K562 (cell line): ENCODE data around the gene CFAP54. TPM values are rescaled to one million over a fixed set of nuclear protein-coding genes. Genes with fewer than 3 reads are reported as not detected.

Experiments
- ARNT ChIP-seq, 2 experiments: fragments of 450-650 bp; IDR thresholded peaks; 2 replicates each; pipeline ENCODE4 v1.6.1; 2016; ENCODE audit warnings: mild to moderate bottlenecking in 1 of 2
- DMBX1 ChIP-seq: fragments of 250-450 bp; sonication (Bioruptor Pico); IDR thresholded peaks from 2 replicates; pipeline ENCODE4 v1.8.0; 2022; ENCODE audit warnings: inconsistent platforms, mild to moderate bottlenecking, moderate library complexity, borderline replicate concordance
- EZH2 ChIP-seq: IDR thresholded peaks from 2 replicates; pipeline ENCODE4 v1.6.1; 2012; ENCODE audit warnings: low read depth, mild to moderate bottlenecking, inconsistent platforms, low read length, borderline replicate concordance
- HBP1 ChIP-seq: fragments of 450-650 bp; formaldehyde crosslinking; IDR thresholded peaks from 2 replicates; pipeline ENCODE4 v1.4.0; 2022; ENCODE audit warnings: missing genetic modification characterization
- MIER1 ChIP-seq: fragments of 450-650 bp; IDR thresholded peaks from 2 replicates; pipeline ENCODE4 v1.6.1; 2016; ENCODE audit warnings: antibody characterized with exemption, mild to moderate bottlenecking, low read depth
- RBM25 ChIP-seq: fragments of 200-400 bp; formaldehyde crosslinking; IDR thresholded peaks from 2 replicates; pipeline ENCODE4 v1.6.1; 2018; ENCODE audit warnings: low read length, low read depth, moderate library complexity; ENCODE audit not compliant: severe bottlenecking
- THRAP3 ChIP-seq: fragments of 450-650 bp; IDR thresholded peaks from 2 replicates; pipeline ENCODE4 v1.6.1; 2016; ENCODE audit warnings: mild to moderate bottlenecking, inconsistent platforms, borderline replicate concordance
- TOE1 ChIP-seq, 2 experiments: fragments of 450-650 bp in 1 of 2; sonication (generic) in 1 of 2; formaldehyde crosslinking in 1 of 2; IDR thresholded peaks; 2 replicates each; pipeline versions ENCODE4 v1.7.1 to v1.8.0; 2016 to 2022; ENCODE audit warnings: borderline replicate concordance in 2 of 2, mild to moderate bottlenecking in 2 of 2, antibody characterized with exemption in 1 of 2, inconsistent platforms in 1 of 2, low read depth in 1 of 2, missing genetic modification reagents in 1 of 2, moderate library complexity in 1 of 2
- ZBTB26 ChIP-seq: fragments of 450-650 bp; formaldehyde crosslinking; IDR thresholded peaks from 2 replicates; pipeline ENCODE4 v1.4.0; 2022; ENCODE audit warnings: missing genetic modification characterization
- ZNF449 ChIP-seq: fragments of 250-450 bp; sonication (Bioruptor Pico); IDR thresholded peaks from 2 replicates; pipeline ENCODE4 v1.8.0; 2022; ENCODE audit warnings: moderate library complexity, mild to moderate bottlenecking, inconsistent platforms
- polyA plus RNA-seq, 8 experiments: library from polyadenylated mRNA; depleted of rRNA in 4 of 8; stranded (reverse) in 5 of 8; unstranded in 3 of 8; fragments of >200 nt; fragmentation: Nextera tagmentation in 2 of 8; fragmentation: Illumina TruSeq in 1 of 8; extraction: Ambion mirVana in 2 of 8; extraction: Trizol in 1 of 8; gene quantifications; 2 replicates each; pipeline versions ENCODE4 v1.2.1 to v1.2.3, GENCODE V29; 2011 to 2014; ENCODE audit warnings: inconsistent platforms in 1 of 8, missing spikeins in 1 of 8
- total RNA-seq, 7 experiments: library from RNA; depleted of rRNA in 6 of 7; stranded (reverse); fragments of >200 nt in 6 of 7; fragmentation: Illumina TruSeq in 2 of 7; extraction: Trizol in 2 of 7; gene quantifications; 2 replicates each; pipeline versions ENCODE4 v1.2.1 to v1.2.3, GENCODE V29; 2011 to 2021; ENCODE audit warnings: low replicate concordance in 1 of 7
- TF ChIP-seq, protein P1 (sequence below), 2 experiments: fragments of 450-650 bp; IDR thresholded peaks; 2 replicates each; pipeline ENCODE4 v1.6.1; 2016; ENCODE audit warnings: mild to moderate bottlenecking in 2 of 2, borderline replicate concordance in 1 of 2, low read depth in 1 of 2, moderate library complexity in 1 of 2

CFAP54 gene
- total and polyA plus RNA-seq, 9 of the 15 experiments (the other 6 are each of a cell fraction or from before 2014, with no cell fraction given): 0.03 to 0.23 (median 0.10) TPM; not detected in 3

GRCh38 chr12:96502949-96503532 is 13.7 kb downstream of the CFAP54 start (continued):
- TF ChIP-seq, protein P1, sequence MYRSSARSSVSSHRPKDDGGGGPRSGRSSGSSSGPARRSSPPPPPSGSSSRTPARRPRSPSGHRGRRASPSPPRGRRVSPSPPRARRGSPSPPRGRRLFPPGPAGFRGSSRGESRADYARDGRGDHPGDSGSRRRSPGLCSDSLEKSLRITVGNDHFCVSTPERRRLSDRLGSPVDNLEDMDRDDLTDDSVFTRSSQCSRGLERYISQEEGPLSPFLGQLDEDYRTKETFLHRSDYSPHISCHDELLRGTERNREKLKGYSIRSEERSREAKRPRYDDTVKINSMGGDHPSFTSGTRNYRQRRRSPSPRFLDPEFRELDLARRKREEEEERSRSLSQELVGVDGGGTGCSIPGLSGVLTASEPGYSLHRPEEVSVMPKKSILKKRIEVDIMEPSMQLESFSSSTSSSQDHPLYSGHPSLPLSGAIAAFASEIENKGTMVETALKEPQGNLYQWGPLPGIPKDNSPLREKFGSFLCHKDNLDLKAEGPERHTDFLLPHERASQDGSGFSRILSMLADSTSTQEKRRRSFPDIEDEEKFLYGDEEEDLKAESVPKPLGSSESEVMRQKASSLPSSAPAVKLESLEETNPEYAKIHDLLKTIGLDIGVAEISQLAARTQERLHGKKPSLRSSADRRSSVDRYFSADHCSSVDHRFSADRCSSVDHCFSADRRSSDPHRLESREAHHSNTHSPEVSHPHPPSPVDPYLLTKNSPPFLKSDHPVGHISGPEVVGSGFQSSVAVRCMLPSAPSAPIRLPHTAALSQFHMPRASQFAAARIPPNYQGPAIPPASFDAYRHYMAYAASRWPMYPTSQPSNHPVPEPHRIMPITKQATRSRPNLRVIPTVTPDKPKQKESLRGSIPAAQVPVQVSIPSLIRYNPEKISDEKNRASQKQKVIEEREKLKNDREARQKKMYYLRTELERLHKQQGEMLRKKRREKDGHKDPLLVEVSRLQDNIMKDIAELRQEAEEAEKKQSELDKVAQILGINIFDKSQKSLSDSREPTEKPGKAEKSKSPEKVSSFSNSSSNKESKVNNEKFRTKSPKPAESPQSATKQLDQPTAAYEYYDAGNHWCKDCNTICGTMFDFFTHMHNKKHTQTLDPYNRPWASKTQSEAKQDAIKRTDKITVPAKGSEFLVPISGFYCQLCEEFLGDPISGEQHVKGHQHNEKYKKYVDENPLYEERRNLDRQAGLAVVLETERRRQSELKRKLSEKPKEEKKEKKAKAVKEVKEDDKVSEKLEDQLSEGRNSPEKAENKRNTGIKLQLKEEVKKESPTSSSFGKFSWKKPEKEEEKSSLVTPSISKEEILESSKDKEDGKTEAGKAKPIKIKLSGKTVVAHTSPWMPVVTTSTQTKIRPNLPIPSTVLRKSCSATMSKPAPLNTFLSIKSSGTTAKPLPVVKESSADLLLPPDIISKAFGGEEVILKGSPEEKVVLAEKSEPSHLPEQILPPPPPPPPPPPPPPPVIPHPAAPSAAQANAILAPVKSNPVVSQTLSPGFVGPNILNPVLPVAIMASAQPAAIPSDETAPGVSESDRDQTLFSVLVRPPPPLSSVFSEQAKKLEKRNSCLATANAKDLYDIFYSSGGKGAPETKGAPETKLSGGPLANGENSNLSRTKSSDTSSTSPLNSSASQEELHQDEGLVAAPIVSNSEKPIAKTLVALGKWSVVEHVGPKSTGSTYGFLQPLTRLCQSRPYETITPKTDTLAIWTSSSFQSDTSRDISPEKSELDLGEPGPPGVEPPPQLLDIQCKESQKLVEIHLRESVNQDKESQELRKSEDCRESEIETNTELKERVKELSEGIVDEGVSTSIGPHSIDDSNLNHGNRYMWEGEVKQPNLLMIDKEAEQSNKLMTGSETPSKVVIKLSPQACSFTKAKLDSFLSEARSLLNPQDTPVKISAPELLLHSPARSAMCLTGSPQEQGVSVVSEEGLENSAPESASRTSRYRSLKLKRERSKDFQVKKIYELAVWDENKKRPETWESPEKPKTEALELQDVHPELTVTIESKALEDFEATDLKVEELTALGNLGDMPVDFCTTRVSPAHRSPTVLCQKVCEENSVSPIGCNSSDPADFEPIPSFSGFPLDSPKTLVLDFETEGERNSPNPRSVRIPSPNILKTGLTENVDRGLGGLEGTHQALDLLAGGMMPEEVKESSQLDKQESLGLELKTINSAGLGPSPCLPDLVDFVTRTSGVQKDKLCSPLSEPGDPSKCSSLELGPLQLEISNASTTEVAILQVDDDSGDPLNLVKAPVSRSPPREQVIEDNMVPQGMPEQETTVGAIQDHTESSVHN (IDR thresholded peaks at IDR 0.05; ENCODE audit: borderline replicate concordance in 1 of 2, low read depth in 1 of 2): no peak
- TF ChIP-seq ZBTB26 (CRISPR knock-in tag) (0 out of 2 replicates have a peak, but pooled peaks have one; percentile 63), TOE1 (IDR thresholded peaks at IDR 0.05; ENCODE audit: borderline replicate concordance) (no peak), TOE1 (CRISPR knock-in tag; IDR thresholded peaks at IDR 0.05; ENCODE audit: borderline replicate concordance, low read depth) (no peak), DMBX1 (CRISPR knock-in tag) (no peak), ZNF449 (no peak), THRAP3 (peak; percentile 52; the same call in 1 of the 2 replicates), MIER1 (0 out of 2 replicates have a peak, but pooled peaks have one; percentile 41), EZH2 (no peak), ARNT (IDR thresholded peaks at IDR 0.05) (no peak), RBM25 (no peak), HBP1 (CRISPR knock-in tag) (peak; percentile 79; the same call in 1 of the 2 replicates)
